Right renal cortex interstitium (tissue), 3 donors: Measurements from ENCODE around the gene PLEKHA7. TPM values are rescaled to one million over a fixed set of nuclear protein-coding genes. Genes with fewer than 3 reads are reported as not detected.

Source experiments
- DNase-seq, 3 donors: peaks; one replicate each; pipeline ENCODE4 v3.0.0-alpha.2; 2013; ENCODE audit warnings: low read depth in 3 of 3, low spot score in 2 of 3
- polyA plus RNA-seq, 3 donors: library from polyadenylated mRNA; unstranded; fragments of 120-200 nt; gene quantifications; one replicate each; pipeline ENCODE4 v1.2.1, GENCODE V29; 2013; ENCODE audit not compliant: insufficient read length in 3 of 3

The PLEKHA7 gene
- polyA plus RNA-seq, 3 donors, result 48.3 to 53.0 (median 49.3) TPM

- no peak for DNase-seq
Measured at GRCh38 chr11:16767137-16767536, 247.1 kb downstream of the PLEKHA7 start.

- DNase-seq, result no peak
Measured at GRCh38 chr11:16764888-16765287, 249.3 kb downstream of the PLEKHA7 start.

GRCh38 chr11:16763746-16764145 lies 250.5 kb downstream of the PLEKHA7 start:
- DNase-seq, result no peak

- DNase-seq, result no peak
Measured at GRCh38 chr11:16759857-16760508, 254.2 kb downstream of the PLEKHA7 start.

GRCh38 chr11:16758382-16759024 lies 255.7 kb downstream of the PLEKHA7 start:
- DNase-seq, result no peak

DNA sequence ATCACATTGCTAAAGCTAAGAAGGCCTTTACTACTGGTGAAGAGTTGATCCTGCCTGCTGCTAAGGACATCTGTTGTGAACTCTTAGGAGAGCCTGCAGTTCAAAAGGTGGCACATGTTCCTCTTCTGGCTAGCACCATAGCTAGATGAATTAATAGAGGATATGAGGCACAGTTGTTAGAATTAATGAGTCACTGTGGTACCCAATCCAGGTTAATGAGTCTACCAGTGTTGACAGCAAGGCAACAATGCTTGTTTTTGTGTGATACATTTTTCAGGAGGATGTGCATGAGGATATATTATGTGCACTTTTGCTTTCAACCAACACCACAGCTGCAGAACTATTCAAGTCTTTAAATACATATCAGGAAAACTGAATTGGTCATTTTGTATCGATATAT lies 263.8 kb downstream of the PLEKHA7 start:
- no peak for DNase-seq

GRCh38 chr11:16749666-16750065 lies 264.5 kb downstream of the PLEKHA7 start:
- no peak for DNase-seq

DNA sequence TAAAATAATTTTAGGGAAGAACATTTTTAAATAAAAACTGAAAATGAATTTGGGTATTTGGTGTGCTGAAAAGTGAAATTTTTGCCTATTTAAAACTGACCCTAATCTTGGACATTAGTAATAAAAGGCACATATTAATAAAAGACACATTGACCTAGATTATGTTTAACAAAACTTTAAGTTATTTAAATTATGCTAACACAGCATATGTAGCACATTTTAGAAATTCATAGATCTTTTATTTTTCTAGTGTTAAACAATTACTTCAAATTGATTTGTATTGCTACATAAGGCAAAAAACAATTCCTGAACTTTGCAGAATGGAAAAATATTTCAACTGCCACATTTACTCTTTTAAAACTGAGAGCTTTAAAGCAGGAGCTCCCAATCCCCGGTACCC lies 265.1 kb downstream of the PLEKHA7 start:
- no peak for DNase-seq

DNA sequence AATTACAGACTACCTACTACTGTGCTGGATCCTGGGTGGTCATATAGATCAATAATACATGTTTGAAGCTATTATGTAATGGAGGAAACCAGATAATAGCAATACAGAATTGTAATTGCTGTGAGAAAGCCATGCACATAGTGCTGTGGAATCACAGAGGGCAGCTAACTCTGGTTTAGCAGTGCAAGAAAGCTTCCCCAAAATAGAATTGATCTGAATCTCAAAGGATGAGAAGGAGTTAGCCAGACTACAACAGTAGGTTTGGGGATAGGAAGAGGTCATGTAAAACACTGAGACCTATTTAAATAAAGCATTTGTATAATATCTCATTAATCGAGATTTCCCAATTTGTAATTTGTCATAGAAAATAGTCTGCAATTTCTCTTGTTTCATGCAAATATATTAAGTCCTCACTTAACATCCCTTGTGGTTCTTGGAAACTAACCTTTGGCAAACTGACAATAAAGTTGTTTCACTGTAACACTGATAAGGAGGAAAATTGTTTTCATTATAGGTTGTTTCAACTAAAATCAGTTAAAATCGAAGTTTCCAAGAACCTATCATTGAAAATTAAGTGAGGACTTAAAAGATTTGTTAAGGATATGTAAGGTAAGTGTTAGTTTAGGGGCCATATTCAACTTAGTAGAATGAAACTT lies 268.1 kb downstream of the PLEKHA7 start:
- DNase-seq, result no peak

DNA sequence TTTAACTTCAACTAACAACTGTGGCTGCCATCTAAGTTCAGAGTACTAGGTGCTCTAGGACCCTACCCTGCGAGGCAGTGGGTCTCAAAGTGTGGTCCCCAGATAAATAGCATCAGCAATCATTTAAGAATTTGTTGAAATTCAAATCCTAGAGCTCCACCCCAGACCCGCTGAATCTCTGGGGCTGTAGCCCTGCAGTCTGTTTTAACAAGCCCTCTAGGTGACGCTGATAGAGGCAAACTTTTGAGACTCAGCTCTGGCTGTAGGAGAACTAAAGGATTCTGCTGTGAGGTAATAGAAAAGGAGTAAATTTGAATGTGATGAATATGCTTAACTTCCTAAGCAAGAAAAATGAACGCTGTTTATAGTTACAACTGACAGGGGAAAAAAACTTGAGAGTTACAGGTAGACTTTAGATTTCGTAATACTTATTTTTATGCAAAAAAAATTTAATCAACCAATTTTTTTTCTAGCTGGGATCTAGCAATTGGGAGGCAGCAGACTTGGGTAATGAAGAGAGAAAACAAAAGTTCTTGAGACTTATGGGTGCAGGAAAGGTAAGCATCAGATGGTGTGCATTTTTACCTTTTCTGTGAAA lies 270.0 kb downstream of the PLEKHA7 start:
- DNase-seq, result no peak

GRCh38 chr11:16743478-16743877 lies 270.7 kb downstream of the PLEKHA7 start:
- no peak for DNase-seq

DNA sequence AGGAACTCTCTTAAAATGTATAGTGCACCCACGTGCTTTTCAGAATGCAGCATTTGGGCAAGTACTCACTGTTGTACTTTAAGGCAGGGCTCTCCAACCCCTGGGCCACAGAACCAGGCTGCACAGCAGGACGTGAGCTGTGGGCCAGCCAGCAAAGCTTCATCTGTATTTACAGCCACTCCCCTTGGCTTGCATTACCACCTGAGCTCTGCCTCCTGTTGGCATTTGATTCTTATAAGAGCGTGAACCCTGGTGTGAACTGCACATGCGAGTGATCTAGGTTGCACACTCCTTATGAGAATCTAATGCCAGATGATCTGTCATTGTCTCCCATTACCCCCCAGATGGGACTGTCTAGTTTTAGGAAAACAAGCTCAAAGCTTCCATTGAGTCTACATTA lies 272.7 kb downstream of the PLEKHA7 start:
- no peak for DNase-seq

GRCh38 chr11:16738947-16739815 lies 275.0 kb downstream of the PLEKHA7 start:
- peak in 2 of 3 donors; percentile 18 to 29 for DNase-seq

DNA sequence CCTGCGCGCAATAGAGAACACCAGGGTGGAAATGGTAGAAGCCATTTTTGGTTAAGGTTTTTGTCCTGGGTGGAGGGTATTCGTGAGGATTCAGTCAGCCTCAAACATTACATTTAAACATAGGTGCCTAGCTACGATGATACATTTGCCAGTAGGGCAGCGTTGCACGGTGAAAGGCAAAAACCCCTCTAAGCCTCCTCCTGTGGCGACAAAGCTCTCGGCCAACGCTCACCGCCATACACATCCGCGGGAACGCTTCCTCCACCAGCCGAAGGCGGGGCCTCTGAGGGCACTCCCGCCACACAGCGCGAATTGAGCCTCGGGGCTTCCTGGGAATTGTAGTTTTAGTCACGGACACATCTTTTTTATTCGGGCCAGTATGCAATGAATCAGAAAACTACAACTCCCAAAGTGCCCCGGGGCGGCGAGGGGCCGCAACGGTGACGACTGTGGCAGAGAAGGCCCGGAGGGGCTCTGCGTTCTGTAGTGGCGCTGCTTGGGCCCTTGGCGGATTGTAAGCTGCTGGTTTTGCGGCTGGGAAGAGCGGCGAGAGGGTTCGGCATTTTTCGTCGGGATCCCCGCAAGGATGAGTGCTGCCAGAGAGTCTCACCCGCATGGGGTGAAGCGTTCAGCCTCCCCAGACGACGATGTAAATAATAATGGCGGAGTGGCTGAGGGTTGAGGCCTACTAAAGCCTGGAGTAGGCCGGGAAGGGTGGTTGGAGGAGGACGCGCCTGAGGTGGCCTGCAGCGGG lies 275.8 kb downstream of the PLEKHA7 start, which contains the start of gene C11orf58:
C11orf58 (plus strand) TSS at position 455 of the 754 bp plus-strand sequence; CDS start at position 587, 132 bp downstream.
- peak; percentile 97 for DNase-seq

DNA sequence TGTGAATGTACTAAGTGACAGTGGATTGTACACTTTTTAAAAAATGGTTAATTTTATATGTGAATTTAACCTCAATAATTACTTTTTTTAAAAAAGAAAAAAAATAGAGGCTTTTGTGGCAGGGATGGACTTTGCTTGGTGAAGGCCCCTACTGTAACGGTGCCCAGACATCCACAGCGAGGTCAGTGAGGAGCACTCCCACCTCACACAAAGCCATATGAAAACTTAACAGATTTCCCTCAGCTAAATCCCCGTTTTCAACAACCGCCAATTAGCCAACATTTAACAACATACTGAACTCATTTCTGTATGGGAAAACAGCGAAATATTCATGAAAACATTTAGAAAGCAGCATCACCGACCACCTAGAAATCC lies 276.4 kb downstream of the PLEKHA7 start:
- DNase-seq, result peak in 1 of 3 donors; percentile 3

Other genes with a start within 250 kb of the PLEKHA7 start
- 1,000 to 10,000 TPM; 1,368 to 1,443 (median 1,401) TPM for gene RPS13, start 63.3 kb upstream of the PLEKHA7 start, polyA plus RNA-seq
- 10 to 100 TPM; 62.7 to 69.8 (median 65.6) TPM for gene PIK3C2A, start 193.6 kb upstream of the PLEKHA7 start, polyA plus RNA-seq